Spleen (tissue), 7 donors: ENCODE data around the gene RCSD1.

Source experiments
- CTCF ChIP-seq, 11 experiments: fragments of 200-600 bp in 7 of 11; fragments of 450-650 bp in 4 of 11; sonication (generic) in 4 of 11; IDR thresholded peaks in 8 of 11; conservative IDR thresholded peaks in 3 of 11; 1 replicate in 7 of 11; 2 replicates in 4 of 11; pipeline versions ENCODE4 v1.4.0 to v1.8.0; 2016 to 2021; ENCODE audit warnings: antibody characterized with exemption in 11 of 11, inconsistent platforms in 4 of 11, mild to moderate bottlenecking in 1 of 11
- POLR2A ChIP-seq, 3 donors: fragments of 450-650 bp; IDR thresholded peaks; one replicate each; pipeline ENCODE4 v1.5.1; 2017; ENCODE audit warnings: antibody characterized with exemption in 3 of 3, mild to moderate bottlenecking in 1 of 3
- POLR2AphosphoS5 ChIP-seq, 3 donors: sonication (generic); formaldehyde crosslinking; IDR thresholded peaks; one replicate each; pipeline ENCODE4 v1.5.1; 2017; ENCODE audit warnings: antibody characterized with exemption in 3 of 3
- donor health status: DM: no; HTN: no; CAD: no; lungs with moderate emphysema.
- donor health status: DM: no; HTN: no; CAD: no.
- donor health status: DM: no; HTN: no; CAD: no.

GRCh38 chr1:167721617-167722151 lies 91.7 kb downstream of the RCSD1 start, which contains the start of gene MPZL1:
- peak; percentile 79 to 91 (median 90) for TF ChIP-seq POLR2AphosphoS5 (IDR thresholded peaks at IDR 0.05)
- TF ChIP-seq POLR2A (IDR thresholded peaks at IDR 0.05): peak in 1 of 3 donors; percentile 16
- no peak for TF ChIP-seq CTCF (IDR thresholded peaks at IDR 0.05 in 8 of 11, conservative IDR thresholded peaks at IDR 0.05 in 3 of 11)
